Mesenchymal stem cell (in vitro differentiated cells and primary cell): ENCODE data around the gene LRRFIP1.

Experiments used
- DNase-seq: peaks from one replicate; pipeline ENCODE4 v3.0.0-alpha.2; 2013
- H2AFZ ChIP-seq: one replicate; pipeline ENCODE4 v1.6.1; 2013; ENCODE audit warnings: low read depth, mild to moderate bottlenecking, control low read depth, inconsistent platforms, low read length, moderate library complexity
- H2AK5ac ChIP-seq: 2 replicates; pipeline ENCODE4 v1.6.1; 2013; ENCODE audit warnings: low read length, moderate library complexity, mild to moderate bottlenecking, inconsistent platforms; ENCODE audit not compliant: severe bottlenecking
- H2BK120ac ChIP-seq: one replicate; pipeline ENCODE4 v1.6.1; 2013; ENCODE audit warnings: low read depth, mild to moderate bottlenecking, inconsistent platforms, low read length, moderate library complexity
- H2BK12ac ChIP-seq, 2 experiments: one replicate each; pipeline ENCODE4 v1.6.1; 2013; ENCODE audit warnings: inconsistent platforms in 2 of 2, low read length in 2 of 2, mild to moderate bottlenecking in 2 of 2, moderate library complexity in 2 of 2, control low read depth in 1 of 2
- H2BK15ac ChIP-seq: one replicate; pipeline ENCODE4 v1.6.1; 2013; ENCODE audit warnings: mild to moderate bottlenecking, low read depth, inconsistent platforms; ENCODE audit not compliant: poor library complexity, severe bottlenecking
- H2BK5ac ChIP-seq: 2 replicates; pipeline ENCODE4 v1.6.1; 2013; ENCODE audit warnings: low read depth, mild to moderate bottlenecking, low read length, control low read depth, inconsistent platforms; ENCODE audit not compliant: poor library complexity, severe bottlenecking
- H3K14ac ChIP-seq, 2 experiments: one replicate each; pipeline ENCODE4 v1.6.1; 2013; ENCODE audit warnings: inconsistent platforms in 2 of 2, low read length in 2 of 2, control low read depth in 1 of 2, mild to moderate bottlenecking in 1 of 2, moderate library complexity in 1 of 2
- H3K18ac ChIP-seq, 2 experiments: one replicate each; pipeline ENCODE4 v1.6.1; 2013; ENCODE audit warnings: inconsistent platforms in 2 of 2, low read length in 2 of 2, control low read depth in 1 of 2, low read depth in 1 of 2, mild to moderate bottlenecking in 1 of 2
- H3K23ac ChIP-seq, 2 experiments: one replicate each; pipeline ENCODE4 v1.6.1; 2013; ENCODE audit warnings: inconsistent platforms in 2 of 2, low read length in 2 of 2, mild to moderate bottlenecking in 2 of 2, moderate library complexity in 2 of 2, control low read depth in 1 of 2
- H3K27ac ChIP-seq: 2 replicates; pipeline ENCODE4 v1.5.1; 2013; ENCODE audit warnings: mild to moderate bottlenecking, moderate library complexity, low read length, control low read depth, inconsistent platforms; ENCODE audit not compliant: poor library complexity, severe bottlenecking
- H3K27me3 ChIP-seq, 2 experiments: 2 replicates each; pipeline versions ENCODE4 v1.6.1 to v1.7.0; 2013; ENCODE audit warnings: low read length in 2 of 2, mild to moderate bottlenecking in 2 of 2, moderate library complexity in 2 of 2, control low read depth in 1 of 2, inconsistent platforms in 1 of 2; ENCODE audit not compliant: control insufficient read depth in 1 of 2, insufficient read depth in 1 of 2
- H3K36me3 ChIP-seq, 2 experiments: 2 replicates each; pipeline versions ENCODE4 v1.6.1 to v1.7.0; 2013; ENCODE audit warnings: low read length in 2 of 2, control low read depth in 1 of 2, inconsistent platforms in 1 of 2, low read depth in 1 of 2, mild to moderate bottlenecking in 1 of 2; ENCODE audit not compliant: insufficient read depth in 2 of 2, control insufficient read depth in 1 of 2
- H3K4ac ChIP-seq, 2 experiments: one replicate each; pipeline ENCODE4 v1.6.1; 2013; ENCODE audit warnings: inconsistent platforms in 2 of 2, low read length in 2 of 2, mild to moderate bottlenecking in 2 of 2, moderate library complexity in 2 of 2, control low read depth in 1 of 2, low read depth in 1 of 2
- H3K4me1 ChIP-seq: 2 replicates; pipeline ENCODE4 v1.6.1; 2013; ENCODE audit warnings: low read depth, low read length, control low read depth; ENCODE audit not compliant: control insufficient read depth, insufficient read depth
- H3K4me2 ChIP-seq: 2 replicates; pipeline ENCODE4 v1.6.1; 2013; ENCODE audit warnings: low read length, mild to moderate bottlenecking, inconsistent platforms; ENCODE audit not compliant: poor library complexity, severe bottlenecking
- H3K4me3 ChIP-seq, 2 experiments: 2 replicates each; pipeline versions ENCODE4 v1.5.1 to v1.7.0; 2013; ENCODE audit warnings: low read length in 2 of 2, mild to moderate bottlenecking in 2 of 2, control low read depth in 1 of 2, low read depth in 1 of 2; ENCODE audit not compliant: insufficient read depth in 1 of 2
- H3K79me1 ChIP-seq: replicated peaks from 2 replicates; pipeline ENCODE4 v1.6.1; 2013; ENCODE audit warnings: mild to moderate bottlenecking, control low read depth, low read length, inconsistent platforms; ENCODE audit not compliant: poor library complexity, severe bottlenecking
- H3K9ac ChIP-seq: 2 replicates; pipeline ENCODE4 v1.7.0; 2013; ENCODE audit warnings: mild to moderate bottlenecking, low read length, moderate library complexity
- H3K9me3 ChIP-seq: 2 replicates; pipeline ENCODE4 v1.7.0; 2013; ENCODE audit warnings: mild to moderate bottlenecking, low read length; ENCODE audit not compliant: control insufficient read depth
- H4K8ac ChIP-seq: one replicate; pipeline ENCODE4 v1.6.1; 2013; ENCODE audit warnings: inconsistent platforms, mild to moderate bottlenecking, low read length, moderate library complexity
- H4K91ac ChIP-seq: one replicate; pipeline ENCODE4 v1.6.1; 2013; ENCODE audit warnings: mild to moderate bottlenecking, low read length, inconsistent platforms
- WGBS: methylation state at CpG from one replicate; pipeline ENCODE4 v1.1.7; 2013; ENCODE audit warnings: mixed read lengths; 5-methylcytosine and 5-hydroxymethylcytosine counted together

LRRFIP1 gene

GRCh38 chr2:237798236-237799059, 171.1 kb downstream of the LRRFIP1 start, which contains the start of gene RBM44:
Gene RBM44 (plus strand): TSS chr2:237798779. CDS start chr2:237813610, 14,831 bp downstream.
- no peak within 1 kb of the TSS for H4K8ac ChIP-seq
- H2BK15ac ChIP-seq: no peak within 1 kb of the TSS
- no peak within 1 kb of the TSS for H3K23ac ChIP-seq
- H2AK5ac ChIP-seq: no peak within 1 kb of the TSS
- H2BK12ac ChIP-seq: no peak within 1 kb of the TSS
- 96% methylated on average over 84 of the region's 84 CpGs for WGBS
- no peak within 1 kb of the TSS for H2AFZ ChIP-seq
- H3K4me3 ChIP-seq: no peak within 1 kb of the TSS
- no peak within 1 kb of the TSS for H3K18ac ChIP-seq
- no peak within 1 kb of the TSS for H3K14ac ChIP-seq
- H3K9ac ChIP-seq: no peak within 1 kb of the TSS
- H3K79me1 ChIP-seq: no peaks in the 10 kb centered on the region
- peaks cover 0 to 4% of the 10 kb centered on the region in 2 experiments for H3K36me3 ChIP-seq
- H3K4ac ChIP-seq: no peak within 1 kb of the TSS
- H3K27ac ChIP-seq: no peak within 1 kb of the TSS
- H3K4me2 ChIP-seq: no peak within 1 kb of the TSS
- peaks cover 10% of the 10 kb centered on the region for H3K9me3 ChIP-seq
- no peak within 1 kb of the TSS for H4K91ac ChIP-seq
- no peaks in the 10 kb centered on the region for H3K4me1 ChIP-seq
- H2BK5ac ChIP-seq: no peak within 1 kb of the TSS
- H2BK120ac ChIP-seq: no peak within 1 kb of the TSS
- no peaks in the 10 kb centered on the region for H3K27me3 ChIP-seq
- DNase-seq: no peak

DNA sequence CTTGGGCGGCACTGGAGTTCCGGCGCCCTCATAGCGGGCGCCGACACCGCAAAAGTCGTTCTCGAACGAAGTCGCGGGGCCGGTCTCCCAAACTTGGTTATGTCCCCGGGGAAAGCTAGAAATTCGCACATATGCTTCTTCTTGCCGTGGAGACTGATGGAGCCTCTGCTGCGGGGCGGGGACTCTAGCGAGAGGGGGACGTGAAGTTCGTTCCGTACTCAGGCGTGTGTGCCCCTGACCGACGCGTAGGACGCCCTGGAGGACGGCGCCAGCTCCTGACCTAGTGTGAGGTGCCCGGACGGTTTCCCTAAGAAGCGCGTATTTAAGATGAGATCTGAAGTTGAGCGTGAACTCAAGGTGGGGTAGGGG, 171.7 kb downstream of the LRRFIP1 start:
- H3K79me1 ChIP-seq: no peaks in the 10 kb centered on the region
- no peak overlapping the region for H3K27ac ChIP-seq
- H2BK120ac ChIP-seq: no peak overlapping the region
- 97% methylated on average over 34 of the region's 34 CpGs for WGBS
- no peaks in the 10 kb centered on the region for H3K4me1 ChIP-seq
- H3K23ac ChIP-seq: no peak overlapping the region
- no peak overlapping the region for H3K18ac ChIP-seq
- H3K9me3 ChIP-seq: peaks cover 10% of the 10 kb centered on the region
- H3K4me3 ChIP-seq: no peak overlapping the region
- no peak for DNase-seq
- H4K8ac ChIP-seq: no peak overlapping the region
- no peak overlapping the region for H4K91ac ChIP-seq
- H3K9ac ChIP-seq: no peak overlapping the region
- no peak overlapping the region for H2AK5ac ChIP-seq
- no peak overlapping the region for H2BK5ac ChIP-seq
- peaks cover 0 to 4% of the 10 kb centered on the region in 2 experiments for H3K36me3 ChIP-seq
- H2BK12ac ChIP-seq: no peak overlapping the region
- H3K4ac ChIP-seq: no peak overlapping the region
- H2BK15ac ChIP-seq: no peak overlapping the region
- no peak overlapping the region for H3K4me2 ChIP-seq
- H3K27me3 ChIP-seq: no peaks in the 10 kb centered on the region
- no peak overlapping the region for H2AFZ ChIP-seq
- H3K14ac ChIP-seq: no peak overlapping the region

DNA sequence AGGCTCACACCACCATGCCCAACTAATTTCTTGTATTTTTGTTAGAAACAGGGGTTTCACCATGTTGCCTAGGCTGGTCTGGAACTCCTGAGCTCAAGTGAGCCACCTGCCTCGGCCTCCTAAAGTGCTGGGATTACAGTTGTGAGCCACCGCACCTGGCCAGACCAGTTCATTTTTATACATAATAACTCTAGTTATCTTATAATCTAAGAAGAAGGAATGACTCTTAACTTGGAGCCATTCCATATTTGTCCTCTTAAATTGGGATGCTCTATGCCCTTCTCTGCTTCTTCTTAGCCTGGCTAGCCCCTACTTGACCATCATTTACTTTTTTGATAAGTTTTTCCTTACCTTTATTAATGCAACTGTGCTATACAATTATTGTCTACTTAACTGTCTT, 174.1 kb downstream of the LRRFIP1 start:
- Histone ChIP-seq H2BK120ac (no peak overlapping the region), H3K9ac (no peak overlapping the region), H4K91ac (no peak overlapping the region), H3K27ac (no peak overlapping the region), H3K4ac (no peak overlapping the region), H2AK5ac (no peak overlapping the region), H3K23ac (no peak overlapping the region), H3K14ac (no peak overlapping the region), H3K4me2 (no peak overlapping the region), H2AFZ (no peak overlapping the region), H3K36me3 (peaks cover 0 to 4% of the 10 kb centered on the region in 2 experiments), H2BK15ac (no peak overlapping the region), H3K79me1 (no peaks in the 10 kb centered on the region), H2BK5ac (no peak overlapping the region), H3K9me3 (peaks cover 10% of the 10 kb centered on the region), H3K27me3 (no peaks in the 10 kb centered on the region), H3K4me1 (no peaks in the 10 kb centered on the region), H3K4me3 (no peak overlapping the region), H4K8ac (no peak overlapping the region), H2BK12ac (no peak overlapping the region), H3K18ac (no peak overlapping the region)
- 88% methylated on average over 1 of the region's 2 CpGs for WGBS
- no peak for DNase-seq

GRCh38 chr2:237806334-237806733, 178.9 kb downstream of the LRRFIP1 start:
- Histone ChIP-seq H3K4me2 (no peak overlapping the region), H3K36me3 (no peaks in the 10 kb centered on the region), H2BK15ac (no peak overlapping the region), H3K27me3 (peaks cover 8 to 9% of the 10 kb centered on the region in 2 experiments), H3K27ac (no peak overlapping the region), H3K9me3 (no peaks in the 10 kb centered on the region), H4K91ac (no peak overlapping the region), H3K23ac (no peak overlapping the region), H3K14ac (no peak overlapping the region), H3K4me1 (no peaks in the 10 kb centered on the region), H3K4ac (no peak overlapping the region), H2BK120ac (no peak overlapping the region), H2AFZ (no peak overlapping the region), H2AK5ac (no peak overlapping the region), H3K4me3 (no peak overlapping the region), H2BK12ac (no peak overlapping the region), H3K9ac (no peak overlapping the region), H3K79me1 (no peaks in the 10 kb centered on the region), H3K18ac (no peak overlapping the region), H4K8ac (no peak overlapping the region), H2BK5ac (no peak overlapping the region)
- DNase-seq: peak; percentile 6
- WGBS: 63% methylated on average over 2 of the region's 2 CpGs
